CD4-positive, alpha-beta T cell treated with Interleukin-17A for 4 hours (primary cell): ENCODE results near the gene MACF1.

Source experiments
- DNase-seq: peaks from one replicate; pipeline ENCODE4 v3.0.0-alpha.2; 2020; ENCODE audit warnings: mixed read lengths

MACF1 gene

DNA sequence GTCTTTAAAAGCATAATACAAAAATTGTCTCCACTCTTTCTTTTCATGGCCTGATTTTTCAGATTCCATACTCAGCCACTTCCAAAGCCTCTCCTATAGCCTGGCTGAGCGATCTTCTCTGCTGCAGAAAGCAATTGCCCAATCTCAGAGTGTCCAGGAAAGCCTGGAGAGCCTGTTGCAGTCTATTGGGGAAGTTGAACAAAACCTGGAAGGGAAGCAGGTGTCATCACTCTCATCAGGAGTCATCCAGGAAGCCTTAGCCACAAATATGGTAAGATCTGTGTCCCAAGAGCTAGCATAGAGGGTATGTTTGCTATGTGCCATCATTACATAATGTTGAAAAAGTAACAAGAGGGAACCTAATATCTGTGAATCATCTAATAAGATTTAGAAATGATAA, 156.2 kb downstream of the MACF1 start:
- DNase-seq, result no peak

DNA sequence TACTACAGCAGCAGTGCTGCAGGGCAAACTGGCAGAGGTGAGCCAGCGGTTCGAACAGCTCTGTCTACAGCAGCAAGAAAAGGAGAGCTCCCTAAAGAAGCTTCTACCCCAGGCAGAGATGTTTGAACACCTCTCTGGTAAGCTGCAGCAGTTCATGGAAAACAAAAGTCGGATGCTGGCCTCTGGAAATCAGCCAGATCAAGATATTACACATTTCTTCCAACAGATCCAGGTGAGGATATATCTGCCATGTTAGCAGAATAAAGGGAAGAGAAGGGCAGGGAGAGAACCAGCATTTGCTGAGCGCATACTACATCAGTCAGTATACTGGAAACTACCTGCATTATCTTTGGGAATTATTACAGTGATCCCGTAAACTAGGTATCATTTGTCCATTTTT, 157.0 kb downstream of the MACF1 start:
- DNase-seq, result no peak

- DNase-seq, result no peak
These were observed 158.8 kb downstream of the MACF1 start for GRCh38 chr1:39363267-39363666.

DNA sequence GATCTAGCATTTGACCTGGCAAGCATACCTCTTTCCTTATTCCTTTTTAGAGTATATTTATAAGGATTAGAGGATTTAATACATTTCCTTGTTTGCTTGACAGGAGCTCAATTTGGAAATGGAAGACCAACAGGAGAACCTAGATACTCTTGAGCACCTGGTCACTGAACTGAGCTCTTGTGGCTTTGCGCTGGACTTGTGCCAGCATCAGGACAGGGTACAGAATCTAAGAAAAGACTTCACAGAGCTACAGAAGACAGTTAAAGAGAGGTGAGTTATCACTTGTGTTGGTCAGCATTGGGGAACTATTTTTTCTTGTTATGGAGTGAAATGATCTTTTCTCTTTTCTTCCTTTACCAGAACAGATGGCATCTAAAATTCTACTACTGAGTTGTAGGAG, 163.6 kb downstream of the MACF1 start:
- DNase-seq, result no peak

DNA sequence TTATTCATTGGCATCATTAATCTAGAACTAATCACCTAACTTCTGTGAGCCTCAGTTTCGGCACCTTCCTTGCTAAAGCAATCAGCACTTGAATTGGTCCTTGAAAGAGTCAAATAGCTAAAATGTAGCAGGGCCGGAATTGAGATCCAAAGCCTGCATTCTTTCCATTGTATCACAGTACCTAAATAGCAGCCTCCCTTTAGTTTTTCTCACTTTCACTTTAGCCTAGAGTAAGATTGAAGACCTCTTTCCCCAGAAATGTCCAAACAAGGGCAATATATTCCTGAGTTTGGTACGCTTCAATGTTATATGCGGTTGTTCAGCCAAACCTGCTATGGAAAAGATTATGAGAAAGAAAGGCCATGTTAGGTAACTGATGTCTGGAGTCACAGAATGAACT, 165.1 kb downstream of the MACF1 start:
- no peak for DNase-seq

DNA sequence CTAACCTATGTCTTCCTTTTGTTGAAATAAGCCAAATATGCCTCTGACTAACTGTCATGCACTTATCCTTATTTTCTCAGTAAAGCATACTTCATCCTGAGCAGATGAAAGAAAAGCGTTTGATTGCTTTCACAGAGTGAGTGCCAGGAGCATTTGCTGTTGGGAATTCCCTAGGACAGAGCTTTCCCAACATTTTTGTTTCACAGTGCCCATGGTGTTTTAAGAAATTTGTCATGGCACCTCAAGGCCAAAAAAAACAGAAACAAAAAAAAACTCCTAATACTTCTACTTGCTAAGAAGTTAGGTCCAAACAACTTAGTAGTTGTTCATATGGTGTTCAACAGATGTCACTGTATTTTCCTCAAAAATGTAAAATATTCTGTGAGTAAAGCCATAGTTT, 166.1 kb downstream of the MACF1 start:
- no peak for DNase-seq

DNA sequence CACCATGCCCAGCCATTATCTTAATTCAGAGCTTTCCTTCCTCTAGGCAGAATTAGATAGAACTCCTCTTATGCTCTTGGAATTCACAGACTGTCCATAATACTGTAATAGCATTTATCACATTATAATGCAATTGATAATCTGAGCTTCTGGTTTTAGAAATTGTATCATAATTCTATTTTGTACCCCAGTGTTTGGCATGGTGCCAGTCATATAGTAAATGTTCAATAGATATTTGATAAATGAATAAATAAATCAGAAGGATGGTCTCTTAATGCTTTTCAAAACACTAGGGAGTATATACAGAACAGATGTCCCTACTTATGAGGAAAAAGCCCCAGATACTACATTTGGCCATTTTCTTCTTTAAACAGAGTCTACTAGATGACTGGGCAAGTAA, 167.6 kb downstream of the MACF1 start:
- no peak for DNase-seq

DNA sequence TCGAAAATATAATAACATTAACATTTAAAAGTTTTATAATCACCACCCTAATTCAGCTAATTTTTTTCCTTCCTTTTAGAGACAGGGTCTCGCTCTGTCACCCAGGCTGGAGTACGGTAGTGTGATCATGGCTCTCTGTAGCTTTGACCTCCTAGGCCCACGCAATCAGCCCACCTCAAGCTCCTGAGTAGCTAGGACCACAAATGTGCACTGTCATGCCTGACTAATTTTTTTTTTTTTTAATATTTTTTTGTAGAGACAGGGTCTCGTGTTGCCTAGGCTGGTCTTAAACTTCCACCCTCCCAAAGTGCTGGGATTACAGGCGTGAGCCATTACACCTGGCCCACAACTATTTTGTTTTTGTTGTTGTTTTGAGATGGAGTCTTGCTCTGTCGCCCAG, 172.2 kb downstream of the MACF1 start:
- DNase-seq, result no peak

DNA sequence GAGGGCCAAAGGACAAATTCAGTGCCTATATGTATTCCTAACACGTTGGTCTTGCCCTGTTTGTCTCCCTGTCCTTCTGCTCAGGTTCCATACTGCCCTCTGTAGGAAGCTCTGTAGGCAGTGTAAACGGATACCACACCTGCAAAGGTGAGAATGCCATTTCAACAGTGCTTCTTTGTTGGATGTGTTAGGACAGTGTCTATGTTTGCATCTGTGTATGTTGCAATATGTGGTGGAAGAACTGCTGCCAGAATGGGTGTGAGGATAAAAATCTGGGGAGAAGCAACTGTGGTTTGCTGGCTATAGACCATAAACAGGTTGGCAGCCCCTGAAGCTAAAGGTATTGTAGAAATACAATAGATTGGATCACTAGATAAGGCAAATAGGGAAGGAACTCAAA, 173.9 kb downstream of the MACF1 start:
- DNase-seq, result peak; percentile 16

DNA sequence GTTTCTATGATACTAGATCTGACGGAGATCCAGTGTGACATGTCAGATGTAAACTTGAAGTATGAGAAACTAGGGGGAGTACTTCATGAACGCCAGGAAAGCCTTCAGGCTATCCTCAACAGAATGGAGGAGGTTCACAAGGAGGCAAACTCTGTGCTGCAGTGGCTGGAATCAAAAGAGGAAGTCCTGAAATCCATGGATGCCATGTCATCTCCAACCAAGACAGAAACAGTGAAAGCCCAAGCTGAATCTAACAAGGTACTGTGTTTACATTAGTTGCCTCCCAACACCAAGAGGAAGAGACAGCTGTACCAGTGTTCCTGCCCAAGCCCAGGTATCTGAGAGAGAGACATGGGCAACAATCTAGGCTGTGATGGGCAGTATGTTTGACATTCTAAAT, 174.7 kb downstream of the MACF1 start:
- no peak for DNase-seq

- no peak for DNase-seq
These were observed 175.5 kb downstream of the MACF1 start for GRCh38 chr1:39380036-39380435.

GRCh38 chr1:39381839-39382238, 177.3 kb downstream of the MACF1 start:
- DNase-seq, result no peak

- DNase-seq, result no peak
These were observed 179.8 kb downstream of the MACF1 start for GRCh38 chr1:39384305-39384704.

DNA sequence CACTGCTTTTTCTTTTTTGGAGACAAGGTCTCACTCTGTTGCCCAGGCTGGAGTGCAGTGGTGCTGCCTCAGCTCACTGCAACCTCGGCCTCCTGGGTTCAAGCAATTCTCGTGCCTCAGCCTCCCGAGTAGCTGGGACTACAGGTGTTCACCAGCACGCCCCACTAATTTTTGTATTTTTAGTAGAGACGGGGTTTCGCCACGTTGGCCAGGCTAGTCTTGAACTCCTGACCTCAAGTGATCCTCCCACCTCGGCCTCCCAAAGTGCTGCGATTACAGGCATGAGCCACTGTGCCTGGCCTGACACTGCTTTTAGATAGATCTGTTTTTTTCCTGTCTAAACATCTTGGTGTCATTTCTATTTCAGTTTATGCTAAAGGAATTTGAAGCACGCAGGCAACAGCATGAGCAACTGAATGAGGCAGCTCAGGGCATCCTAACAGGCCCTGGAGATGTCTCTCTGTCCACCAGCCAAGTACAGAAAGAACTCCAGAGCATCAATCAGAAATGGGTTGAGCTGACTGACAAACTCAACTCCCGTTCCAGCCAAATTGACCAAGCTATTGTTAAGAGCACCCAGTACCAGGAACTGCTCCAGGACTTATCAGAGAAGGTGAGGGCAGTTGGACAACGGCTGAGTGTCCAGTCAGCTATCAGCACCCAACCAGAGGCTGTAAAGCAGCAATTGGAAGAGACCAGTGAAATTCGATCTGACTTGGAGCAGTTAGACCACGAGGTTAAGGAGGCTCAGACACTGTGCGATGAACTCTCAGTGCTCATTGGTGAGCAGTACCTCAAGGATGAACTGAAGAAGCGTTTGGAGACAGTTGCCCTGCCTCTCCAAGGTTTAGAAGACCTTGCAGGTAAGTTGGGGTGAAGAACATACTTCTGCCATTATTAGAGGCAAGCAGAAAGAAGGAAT, 180.8 kb downstream of the MACF1 start:
- no peak for DNase-seq

GRCh38 chr1:39386997-39387396, 182.5 kb downstream of the MACF1 start:
- DNase-seq, result no peak

DNA sequence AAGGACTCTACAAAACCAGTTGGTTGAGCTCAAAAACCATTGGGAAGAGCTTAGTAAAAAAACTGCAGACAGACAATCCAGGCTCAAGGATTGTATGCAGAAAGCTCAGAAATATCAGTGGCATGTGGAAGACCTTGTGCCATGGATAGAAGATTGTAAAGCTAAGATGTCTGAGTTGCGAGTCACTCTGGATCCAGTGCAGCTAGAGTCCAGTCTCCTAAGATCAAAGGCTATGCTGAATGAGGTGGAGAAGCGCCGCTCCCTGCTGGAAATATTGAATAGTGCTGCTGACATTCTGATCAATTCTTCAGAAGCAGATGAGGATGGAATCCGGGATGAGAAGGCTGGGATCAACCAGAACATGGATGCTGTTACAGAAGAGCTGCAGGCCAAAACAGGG, 183.0 kb downstream of the MACF1 start:
- no peak for DNase-seq

DNA sequence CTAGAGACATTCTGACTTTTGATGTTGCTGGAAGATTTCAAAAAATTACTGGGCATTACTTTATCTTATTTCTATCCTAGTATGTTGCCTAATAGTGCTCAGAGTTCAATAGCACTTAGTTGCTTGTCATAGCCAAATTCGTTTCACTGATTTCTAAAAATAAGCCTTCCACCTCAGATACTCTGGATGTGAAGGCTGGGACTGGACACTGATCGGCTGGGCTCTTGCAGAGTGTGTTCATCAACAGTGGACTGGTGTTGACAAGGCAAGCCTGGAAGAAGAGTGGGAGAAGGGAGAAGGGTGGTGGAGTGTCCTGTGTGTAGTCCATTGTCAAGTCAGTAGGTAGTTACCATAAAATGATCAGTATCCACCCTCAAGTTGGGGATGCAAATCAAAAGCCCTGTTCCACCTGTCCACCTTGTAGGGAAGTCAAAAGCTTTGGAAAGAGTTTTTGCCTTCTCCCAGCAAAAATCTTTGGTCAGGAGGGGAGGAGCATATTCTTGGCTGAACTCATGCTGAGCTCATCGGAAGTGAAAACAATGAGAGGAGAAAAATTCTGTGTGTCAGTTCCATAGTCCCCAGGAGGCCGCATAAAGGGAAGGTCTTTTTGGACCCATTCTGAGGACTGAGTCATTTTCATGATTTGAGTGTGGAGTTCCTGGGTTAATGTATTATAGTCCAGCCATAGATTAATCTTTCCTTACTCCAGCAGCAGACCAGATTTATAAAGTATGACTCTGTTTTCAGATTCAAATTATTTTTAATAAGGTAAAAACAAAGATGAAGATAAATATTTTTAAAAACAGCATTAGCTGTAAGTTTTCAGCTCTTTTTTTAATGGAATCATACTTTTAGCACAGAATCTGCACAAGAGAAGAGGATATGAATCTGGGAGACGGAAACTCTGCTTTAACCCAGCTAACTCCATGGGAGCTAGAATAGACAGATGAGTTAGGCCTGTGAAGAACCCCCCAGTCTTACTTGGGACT, 187.5 kb downstream of the MACF1 start:
- no peak for DNase-seq

GRCh38 chr1:39392851-39393573, 188.5 kb downstream of the MACF1 start:
- no peak for DNase-seq

GRCh38 chr1:39393645-39394044, 189.2 kb downstream of the MACF1 start:
- DNase-seq, result no peak

DNA sequence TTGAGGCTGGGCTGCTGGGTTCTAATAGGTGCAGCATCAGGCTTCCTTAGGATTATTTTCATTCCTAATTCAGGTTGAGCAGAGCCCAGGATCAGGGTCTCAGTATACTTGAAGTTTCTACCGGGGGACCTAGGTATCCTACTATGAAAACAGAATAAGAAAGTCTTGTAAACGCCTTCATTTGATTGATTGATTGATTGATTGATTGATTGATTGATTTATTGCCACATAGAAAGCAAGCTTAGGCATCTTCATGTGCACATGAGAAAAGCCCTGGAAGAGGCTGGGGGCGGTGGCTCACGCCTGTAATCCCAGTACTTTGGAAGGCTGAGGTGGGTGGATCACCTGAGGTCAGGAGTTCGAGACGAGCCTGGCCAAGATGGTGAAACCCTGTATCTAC, 189.6 kb downstream of the MACF1 start:
- no peak for DNase-seq

DNA sequence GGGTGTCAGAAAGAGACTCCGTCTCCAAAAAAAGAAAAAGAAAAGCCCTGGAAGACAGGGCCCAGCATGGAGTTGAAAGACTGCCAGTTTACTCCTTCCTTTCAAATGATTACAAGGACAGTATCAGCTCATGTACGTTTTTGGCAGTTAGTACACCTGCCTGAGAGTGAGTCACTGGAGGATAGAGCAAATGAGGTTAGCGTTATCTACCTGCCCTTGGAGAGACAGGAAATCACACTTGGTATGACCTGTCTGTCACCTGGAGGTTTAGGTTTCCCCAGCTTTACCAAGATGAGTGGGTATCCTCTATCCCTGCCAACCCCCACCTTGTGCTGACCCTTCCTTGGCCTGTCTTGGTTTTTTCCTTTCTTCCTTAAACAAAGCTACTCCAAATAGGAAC, 190.1 kb downstream of the MACF1 start:
- peak; percentile 47 for DNase-seq

GRCh38 chr1:39395357-39395831, 190.9 kb downstream of the MACF1 start:
- no peak for DNase-seq

- DNase-seq, result no peak
These were observed 192.2 kb downstream of the MACF1 start for GRCh38 chr1:39396671-39397070.
